GM18861 (cell line): ENCODE data around the gene CAMKK2.
"Not testable (repeated sequence)": the region's sequence is repeated elsewhere in the genome, so short reads cannot be mapped to it uniquely, and the experiment has no call there.

Source experiments
- ATAC-seq: cut with Tn5 transposase; IDR thresholded peaks from one replicate; pipeline ENCODE4 v1.9.1; 2021; ENCODE audit not compliant: unreplicated experiment

CAMKK2 gene

GRCh38 chr12:121250359-121250758 is 46.1 kb downstream of the CAMKK2 start:
- ATAC-seq, result no peak

GRCh38 chr12:121248622-121249021 is 47.9 kb downstream of the CAMKK2 start:
- peak; percentile 85 for ATAC-seq

- no peak for ATAC-seq
Measured at GRCh38 chr12:121246893-121247557, 49.5 kb downstream of the CAMKK2 start.

GRCh38 chr12:121245951-121246350 is 50.6 kb downstream of the CAMKK2 start:
- no peak for ATAC-seq

- ATAC-seq, result no peak
Measured at GRCh38 chr12:121245031-121245430, 51.5 kb downstream of the CAMKK2 start.

GRCh38 chr12:121241156-121241970 is 55.1 kb downstream of the CAMKK2 start:
- ATAC-seq, result no peak

GRCh38 chr12:121240484-121241101 is 55.9 kb downstream of the CAMKK2 start:
- ATAC-seq, result no peak

- ATAC-seq, result no peak
Measured at GRCh38 chr12:121240062-121240420, 56.5 kb downstream of the CAMKK2 start.

- no peak for ATAC-seq
Measured at GRCh38 chr12:121239351-121240061, 57.0 kb downstream of the CAMKK2 start.

GRCh38 chr12:121238604-121239350 is 57.7 kb downstream of the CAMKK2 start:
- ATAC-seq, result no peak

- ATAC-seq, result no peak
Measured at GRCh38 chr12:121238086-121238485, 58.4 kb downstream of the CAMKK2 start.

GRCh38 chr12:121237415-121237814 is 59.1 kb downstream of the CAMKK2 start:
- ATAC-seq, result no peak

GRCh38 chr12:121236776-121237175 is 59.7 kb downstream of the CAMKK2 start:
- no peak for ATAC-seq

GRCh38 chr12:121233628-121234020 is 62.9 kb downstream of the CAMKK2 start:
- ATAC-seq, result no peak

- ATAC-seq, result no peak
Measured at GRCh38 chr12:121232977-121233627, 63.4 kb downstream of the CAMKK2 start.

- ATAC-seq, result no peak
Measured at GRCh38 chr12:121232163-121232562, 64.3 kb downstream of the CAMKK2 start.

- ATAC-seq, result no peak
Measured at GRCh38 chr12:121230538-121230907, 66.0 kb downstream of the CAMKK2 start.

GRCh38 chr12:121229826-121230537 is 66.5 kb downstream of the CAMKK2 start:
- not testable (repeated sequence) for ATAC-seq

- ATAC-seq, result no peak
Measured at GRCh38 chr12:121228919-121229665, 67.4 kb downstream of the CAMKK2 start.
